ENCODE data around the gene SERAC1.
"Not testable (repeated sequence)": the region's sequence is repeated elsewhere in the genome, so short reads cannot be mapped to it uniquely, and the experiment has no call there.

SERAC1 gene

GRCh38 chr6:158158748-158159147 is 9.3 kb downstream of the SERAC1 start:
- H3K27me3 Mint-ChIP-seq (ENCODE audit: low read depth), result no peaks in the 10 kb centered on the region
- peaks cover 10% of the 10 kb centered on the region for H3K4me1 Mint-ChIP-seq (ENCODE audit: low read depth)
- no peak overlapping the region for H3K27ac Mint-ChIP-seq
- peaks cover 10% of the 10 kb centered on the region for H3K36me3 Mint-ChIP-seq (ENCODE audit: low read depth)
- H3K4me3 Mint-ChIP-seq, result no peak overlapping the region
- no peaks in the 10 kb centered on the region for H3K9me3 Mint-ChIP-seq

- H3K4me1 Mint-ChIP-seq (ENCODE audit: low read depth), result peaks cover 10% of the 10 kb centered on the region
- H3K4me3 Mint-ChIP-seq, result no peak overlapping the region
Observed at GRCh38 chr6:158158123-158158522, 9.9 kb downstream of the SERAC1 start.

GRCh38 chr6:158157064-158157764 is 10.8 kb downstream of the SERAC1 start:
- Mint-ChIP-seq H3K27ac (no peak overlapping the region), H3K4me3 (no peak overlapping the region)

More at GRCh38 chr6:158158123-158158522, 9.9 kb downstream of the SERAC1 start:
- no peak overlapping the region for H3K27ac Mint-ChIP-seq
- peaks cover 10% of the 10 kb centered on the region for H3K36me3 Mint-ChIP-seq (ENCODE audit: low read depth)
- H3K27me3 Mint-ChIP-seq (ENCODE audit: low read depth), result no peaks in the 10 kb centered on the region
- H3K9me3 Mint-ChIP-seq, result no peaks in the 10 kb centered on the region

GRCh38 chr6:158154816-158155215 is 13.2 kb downstream of the SERAC1 start:
- Mint-ChIP-seq H3K27me3 (ENCODE audit: low read depth) (no peaks in the 10 kb centered on the region), H3K4me1 (ENCODE audit: low read depth) (peaks cover 5% of the 10 kb centered on the region), H3K4me3 (no peak overlapping the region), H3K9me3 (no peaks in the 10 kb centered on the region), H3K27ac (no peak overlapping the region), H3K36me3 (ENCODE audit: low read depth) (peaks cover 14% of the 10 kb centered on the region)

More at GRCh38 chr6:158157064-158157764, 10.8 kb downstream of the SERAC1 start:
- no peaks in the 10 kb centered on the region for H3K9me3 Mint-ChIP-seq
- peaks cover 10% of the 10 kb centered on the region for H3K4me1 Mint-ChIP-seq (ENCODE audit: low read depth)
- no peaks in the 10 kb centered on the region for H3K27me3 Mint-ChIP-seq (ENCODE audit: low read depth)
- H3K36me3 Mint-ChIP-seq (ENCODE audit: low read depth), result peaks cover 10% of the 10 kb centered on the region

GRCh38 chr6:158153576-158153975 is 14.5 kb downstream of the SERAC1 start:
- Mint-ChIP-seq H3K36me3 (ENCODE audit: low read depth) (peaks cover 14% of the 10 kb centered on the region), H3K4me3 (no peak overlapping the region), H3K27me3 (ENCODE audit: low read depth) (no peaks in the 10 kb centered on the region), H3K4me1 (ENCODE audit: low read depth) (peaks cover 5% of the 10 kb centered on the region), H3K9me3 (no peaks in the 10 kb centered on the region), H3K27ac (no peak overlapping the region)

- Mint-ChIP-seq H3K4me1 (ENCODE audit: low read depth) (peaks cover 5% of the 10 kb centered on the region), H3K9me3 (no peaks in the 10 kb centered on the region), H3K27ac (no peak overlapping the region), H3K36me3 (ENCODE audit: low read depth) (peaks cover 10% of the 10 kb centered on the region), H3K4me3 (no peak overlapping the region), H3K27me3 (ENCODE audit: low read depth) (no peaks in the 10 kb centered on the region)
Observed at GRCh38 chr6:158152659-158153058, 15.4 kb downstream of the SERAC1 start.

GRCh38 chr6:158152025-158152424 is 16.0 kb downstream of the SERAC1 start:
- not testable (repeated sequence) for H3K9me3 Mint-ChIP-seq; H3K27ac Mint-ChIP-seq; H3K36me3 Mint-ChIP-seq (ENCODE audit: low read depth); H3K27me3 Mint-ChIP-seq (ENCODE audit: low read depth); H3K4me1 Mint-ChIP-seq (ENCODE audit: low read depth); H3K4me3 Mint-ChIP-seq

GRCh38 chr6:158150701-158151100 is 17.4 kb downstream of the SERAC1 start:
- H3K27me3 Mint-ChIP-seq (ENCODE audit: low read depth), result no peaks in the 10 kb centered on the region
- H3K27ac Mint-ChIP-seq, result no peak overlapping the region
- H3K4me1 Mint-ChIP-seq (ENCODE audit: low read depth), result no peaks in the 10 kb centered on the region

GRCh38 chr6:158149641-158150040 is 18.4 kb downstream of the SERAC1 start:
- no peaks in the 10 kb centered on the region for H3K9me3 Mint-ChIP-seq
- no peaks in the 10 kb centered on the region for H3K4me1 Mint-ChIP-seq (ENCODE audit: low read depth)
- no peaks in the 10 kb centered on the region for H3K27me3 Mint-ChIP-seq (ENCODE audit: low read depth)
- peaks cover 6% of the 10 kb centered on the region for H3K36me3 Mint-ChIP-seq (ENCODE audit: low read depth)
- no peak overlapping the region for H3K4me3 Mint-ChIP-seq
- no peak overlapping the region for H3K27ac Mint-ChIP-seq

More at GRCh38 chr6:158150701-158151100, 17.4 kb downstream of the SERAC1 start:
- Mint-ChIP-seq H3K36me3 (ENCODE audit: low read depth) (peaks cover 6% of the 10 kb centered on the region), H3K9me3 (no peaks in the 10 kb centered on the region), H3K4me3 (no peak overlapping the region)

- Mint-ChIP-seq H3K4me3 (no peak overlapping the region), H3K27me3 (ENCODE audit: low read depth) (no peaks in the 10 kb centered on the region), H3K36me3 (ENCODE audit: low read depth) (peaks cover 27% of the 10 kb centered on the region), H3K9me3 (no peaks in the 10 kb centered on the region), H3K4me1 (ENCODE audit: low read depth) (peaks cover 2% of the 10 kb centered on the region), H3K27ac (no peak overlapping the region)
Observed at GRCh38 chr6:158143700-158144099, 24.4 kb downstream of the SERAC1 start.

GRCh38 chr6:158142789-158143188 is 25.3 kb downstream of the SERAC1 start:
- no peak overlapping the region for H3K4me3 Mint-ChIP-seq
- no peaks in the 10 kb centered on the region for H3K9me3 Mint-ChIP-seq
- H3K27me3 Mint-ChIP-seq (ENCODE audit: low read depth), result no peaks in the 10 kb centered on the region
- peaks cover 2% of the 10 kb centered on the region for H3K4me1 Mint-ChIP-seq (ENCODE audit: low read depth)
- H3K27ac Mint-ChIP-seq, result no peak overlapping the region
- H3K36me3 Mint-ChIP-seq (ENCODE audit: low read depth), result peaks cover 27% of the 10 kb centered on the region

- Mint-ChIP-seq H3K4me1 (ENCODE audit: low read depth) (peaks cover 2% of the 10 kb centered on the region), H3K27ac (no peak overlapping the region), H3K9me3 (no peaks in the 10 kb centered on the region), H3K4me3 (no peak overlapping the region), H3K36me3 (ENCODE audit: low read depth) (no peaks in the 10 kb centered on the region), H3K27me3 (ENCODE audit: low read depth) (no peaks in the 10 kb centered on the region)
Observed at GRCh38 chr6:158131926-158132325, 36.1 kb downstream of the SERAC1 start.

GRCh38 chr6:158125271-158125670 is 42.8 kb downstream of the SERAC1 start:
- no peak overlapping the region for H3K4me3 Mint-ChIP-seq
- no peak overlapping the region for H3K27ac Mint-ChIP-seq
- H3K36me3 Mint-ChIP-seq (ENCODE audit: low read depth), result peaks cover 18% of the 10 kb centered on the region
- no peaks in the 10 kb centered on the region for H3K9me3 Mint-ChIP-seq
- H3K27me3 Mint-ChIP-seq (ENCODE audit: low read depth), result no peaks in the 10 kb centered on the region
- peaks cover 2% of the 10 kb centered on the region for H3K4me1 Mint-ChIP-seq (ENCODE audit: low read depth)

- Mint-ChIP-seq H3K27ac (no peak overlapping the region), H3K4me1 (ENCODE audit: low read depth) (peaks cover 2% of the 10 kb centered on the region), H3K9me3 (no peaks in the 10 kb centered on the region), H3K36me3 (ENCODE audit: low read depth) (peaks cover 19% of the 10 kb centered on the region), H3K4me3 (no peak overlapping the region), H3K27me3 (ENCODE audit: low read depth) (no peaks in the 10 kb centered on the region)
Observed at GRCh38 chr6:158124288-158124687, 43.8 kb downstream of the SERAC1 start.

- Mint-ChIP-seq H3K27ac (no peak overlapping the region), H3K4me3 (no peak overlapping the region), H3K27me3 (ENCODE audit: low read depth) (no peaks in the 10 kb centered on the region), H3K9me3 (no peaks in the 10 kb centered on the region), H3K4me1 (ENCODE audit: low read depth) (peaks cover 2% of the 10 kb centered on the region), H3K36me3 (ENCODE audit: low read depth) (peaks cover 29% of the 10 kb centered on the region)
Observed at GRCh38 chr6:158122048-158122447, 46.0 kb downstream of the SERAC1 start.
